Stomach (tissue), 9 donors: ENCODE measurements around the gene MRPL48. TPM values are rescaled to one million over a fixed set of nuclear protein-coding genes. Genes with fewer than 3 reads are reported as not detected.

ENCODE experiments used
- DNase-seq, 2 donors: peaks; one replicate each; pipeline versions ENCODE4 v3.0.0 to v3.0.0-alpha.2; 2013 to 2019
- H3K27ac ChIP-seq, 5 donors: fragments of 200-600 bp in 4 of 5; sonication (generic) in 4 of 5; one replicate each; pipeline ENCODE4 v1.5.1; 2013 to 2019; ENCODE audit warnings: mild to moderate bottlenecking in 1 of 5, moderate library complexity in 1 of 5
- H3K27me3 ChIP-seq, 3 donors: fragments of 200-600 bp; sonication (generic); one replicate each; pipeline ENCODE4 v1.5.1; 2017 to 2019; ENCODE audit warnings: mixed run types in 1 of 3
- H3K36me3 ChIP-seq, 4 donors: fragments of 200-600 bp; sonication (generic); 1 replicate in 3 of 4; 2 replicates in 1 of 4; pipeline ENCODE4 v1.5.1; 2016 to 2019
- H3K4me1 ChIP-seq, 4 donors: fragments of 200-600 bp; sonication (generic); one replicate each; pipeline ENCODE4 v1.5.1; 2016 to 2019
- H3K4me3 ChIP-seq, 4 donors: fragments of 200-600 bp; sonication (generic) in 3 of 4; one replicate each; pipeline ENCODE4 v1.5.1; 2016 to 2019; ENCODE audit warnings: mild to moderate bottlenecking in 1 of 4
- H3K9me3 ChIP-seq, 4 donors: fragments of 200-600 bp; sonication (generic); one replicate each; pipeline ENCODE4 v1.5.1; 2016 to 2019
- CTCF ChIP-seq, 7 experiments: fragments of 450-650 bp in 4 of 7; fragments of 200-600 bp in 3 of 7; sonication (generic) in 3 of 7; IDR thresholded peaks; one replicate each; pipeline ENCODE4 v1.5.1; 2016 to 2019; ENCODE audit warnings: antibody characterized with exemption in 7 of 7, control low read depth in 2 of 7, mild to moderate bottlenecking in 1 of 7
- EP300 ChIP-seq: sonication (generic); formaldehyde crosslinking; IDR thresholded peaks from one replicate; pipeline ENCODE4 v1.6.1; 2017; ENCODE audit warnings: antibody characterized with exemption
- POLR2A ChIP-seq, 4 donors: fragments of 450-650 bp; IDR thresholded peaks; one replicate each; pipeline ENCODE4 v1.6.1; 2016; ENCODE audit warnings: antibody characterized with exemption in 4 of 4, control low read depth in 2 of 4, mild to moderate bottlenecking in 1 of 4, moderate library complexity in 1 of 4
- POLR2AphosphoS5 ChIP-seq, 3 donors: sonication (generic); formaldehyde crosslinking; IDR thresholded peaks; one replicate each; pipeline ENCODE4 v1.6.1; 2016; ENCODE audit warnings: antibody characterized with exemption in 3 of 3
- WGBS, 5 donors: extraction: QIAGEN DNeasy Blood & Tissue Kit in 3 of 5; methylation state at CpG; one replicate each; pipeline versions ENCODE4 v1.1.5 to v1.1.7; 2013 to 2018; 5-methylcytosine and 5-hydroxymethylcytosine counted together
- intact Hi-C: fragments of 100-400 bp; cut with DNase I; formaldehyde crosslinking; loops from one replicate; pipeline ENCODE4 v1.15.1; 2023; ENCODE audit warnings: low total_unique reads
- polyA plus RNA-seq, 3 donors: library from polyadenylated mRNA; stranded (reverse); fragments of 200-250 nt; gene quantifications; one replicate each; pipeline ENCODE4 v1.2.3, GENCODE V29; 2013
- total RNA-seq, 5 donors: library from RNA; depleted of rRNA; stranded (reverse); fragments of >200 nt; gene quantifications; one replicate each; pipeline versions ENCODE4 v1.1.0 to v1.2.3, GENCODE V29; 2014 to 2016
- donor health status: healthy with polysubstance abuse.
- donor health status: Bipolar disorder and iron deficiency.
- donor health status: healthy.

The MRPL48 gene
- total and polyA plus RNA-seq, 8 donors: 1.2 to 118 (median 31.0) TPM

DNA sequence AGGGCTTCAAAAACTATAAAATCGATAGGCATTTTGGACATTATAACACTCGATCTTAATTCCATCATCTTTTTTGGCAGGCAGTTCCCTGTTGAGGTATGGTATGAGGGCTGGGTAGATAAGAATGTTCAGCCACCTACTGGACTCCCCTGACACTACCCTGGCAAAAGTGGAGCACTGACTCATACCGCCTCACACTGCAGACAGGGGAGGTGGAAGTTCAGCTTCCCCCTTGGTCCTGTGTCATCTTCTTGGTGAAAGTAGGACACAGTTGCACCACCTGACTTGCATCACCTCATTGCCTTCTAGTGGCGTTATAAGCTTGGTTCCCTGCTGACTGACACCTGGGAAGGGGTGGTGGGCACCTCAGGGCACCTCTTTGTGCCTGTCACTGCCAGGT, 119.5 kb downstream of the MRPL48 start:
- intact Hi-C loops: no loop called here
- TF ChIP-seq POLR2A (IDR thresholded peaks at IDR 0.05): no peak
- peak in 1 of 7 experiments; percentile 6 for TF ChIP-seq CTCF (IDR thresholded peaks at IDR 0.05)

DNA sequence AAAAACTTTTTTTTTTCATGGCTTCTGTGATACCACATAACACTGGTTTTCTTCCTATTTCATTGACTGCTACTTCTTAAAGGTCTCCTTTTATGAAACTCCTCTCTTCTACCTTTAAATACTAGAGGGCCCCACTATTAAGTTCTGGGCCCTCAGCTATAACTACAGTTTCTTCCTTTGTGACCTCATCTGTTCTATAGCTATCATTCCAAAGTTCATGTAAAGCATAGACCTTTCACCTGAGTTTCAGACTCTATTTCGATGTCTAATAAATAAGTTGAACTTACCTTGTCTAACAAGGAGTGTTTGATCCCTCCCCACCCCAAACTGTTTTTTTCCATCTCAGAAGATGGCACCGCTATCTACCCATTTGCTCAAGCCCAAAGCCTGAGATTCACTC, 124.4 kb downstream of the MRPL48 start:
- no peak overlapping the region for H3K27ac ChIP-seq
- WGBS, 5 donors: 95 to 98% (median 97%) methylated on average over 2 of the region's 2 CpGs
- intact Hi-C loops: no loop called here
- peaks cover 21 to 95% (median 87%) of the 10 kb centered on the region in 4 donors for H3K36me3 ChIP-seq
- H3K4me1 ChIP-seq: no peaks in the 10 kb centered on the region
- no peaks in the 10 kb centered on the region for H3K27me3 ChIP-seq
- H3K9me3 ChIP-seq: no peaks in the 10 kb centered on the region
- no peak for DNase-seq
- H3K4me3 ChIP-seq: no peak overlapping the region
- TF ChIP-seq POLR2AphosphoS5 (IDR thresholded peaks at IDR 0.05) (no peak), POLR2A (IDR thresholded peaks at IDR 0.05) (no peak), EP300 (no peak), CTCF (IDR thresholded peaks at IDR 0.05) (no peak)

More for the DNA sequence above, 119.5 kb downstream of the MRPL48 start:
- peaks cover 16 to 93% (median 76%) of the 10 kb centered on the region in 4 donors for H3K36me3 ChIP-seq
- peak in 1 of 2 donors; percentile 4 for DNase-seq
- H3K9me3 ChIP-seq: no peaks in the 10 kb centered on the region
- no peak overlapping the region for H3K4me3 ChIP-seq
- no peaks in the 10 kb centered on the region for H3K4me1 ChIP-seq
- WGBS, 5 donors: 81 to 86% (median 84%) methylated on average over 4 of the region's 4 CpGs
- H3K27ac ChIP-seq: no peak overlapping the region
- no peaks in the 10 kb centered on the region for H3K27me3 ChIP-seq

DNA sequence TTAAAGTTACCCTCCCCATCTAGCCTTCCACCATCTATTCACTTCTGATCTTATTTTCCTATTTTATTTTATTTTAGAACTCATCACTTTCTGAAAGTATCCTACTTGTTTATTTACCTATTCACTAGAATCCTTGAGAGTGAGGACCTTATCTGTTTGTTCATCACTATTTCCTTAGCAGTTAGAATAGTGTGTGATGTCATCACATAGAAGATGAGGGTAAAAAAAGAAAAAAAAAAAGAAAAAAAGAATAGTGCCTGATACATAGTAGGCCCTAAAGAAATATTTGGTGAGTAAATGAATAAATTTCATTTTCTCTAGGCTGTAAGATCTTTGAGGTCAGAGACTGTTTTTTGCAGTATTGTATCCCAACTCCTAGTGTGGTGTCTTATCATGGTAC, 125.8 kb downstream of the MRPL48 start:
- no peaks in the 10 kb centered on the region for H3K27me3 ChIP-seq
- no peak overlapping the region for H3K4me3 ChIP-seq
- no peak overlapping the region for H3K27ac ChIP-seq
- intact Hi-C loops: no loop called here
- no peak for DNase-seq
- TF ChIP-seq POLR2AphosphoS5 (IDR thresholded peaks at IDR 0.05) (no peak), POLR2A (IDR thresholded peaks at IDR 0.05) (no peak), EP300 (no peak), CTCF (IDR thresholded peaks at IDR 0.05) (no peak)
- no peaks in the 10 kb centered on the region for H3K4me1 ChIP-seq
- H3K36me3 ChIP-seq: peaks cover 28 to 99% (median 94%) of the 10 kb centered on the region in 4 donors
- no peaks in the 10 kb centered on the region for H3K9me3 ChIP-seq

GRCh38 chr11:73914284-73914683, 126.6 kb downstream of the MRPL48 start:
- no peaks in the 10 kb centered on the region for H3K9me3 ChIP-seq
- no peak for DNase-seq
- H3K4me3 ChIP-seq: no peak overlapping the region
- 51 to 63% (median 58%) methylated on average over 4 of the region's 4 CpGs for WGBS, 5 donors
- H3K27me3 ChIP-seq: no peaks in the 10 kb centered on the region
- H3K27ac ChIP-seq: no peak overlapping the region
- no peak for TF ChIP-seq POLR2A (IDR thresholded peaks at IDR 0.05)
- TF ChIP-seq CTCF (IDR thresholded peaks at IDR 0.05): no peak
- TF ChIP-seq POLR2AphosphoS5 (IDR thresholded peaks at IDR 0.05): no peak
- no peak for TF ChIP-seq EP300
- H3K36me3 ChIP-seq: peaks cover 34 to 100% (median 98%) of the 10 kb centered on the region in 4 donors
- H3K4me1 ChIP-seq: no peaks in the 10 kb centered on the region
- intact Hi-C loops: no loop called here

Other genes starting within 250 kb of the MRPL48 start
- 10 to 100 TPM in 3 of 5 donors, 1 to 10 TPM in 2; 4.9 to 25.4 (median 21.5) TPM for gene FAM168A, start 189.8 kb upstream of the MRPL48 start, total RNA-seq
- gene FAM168A, start 189.8 kb upstream of the MRPL48 start, polyA plus RNA-seq: 1 to 10 TPM; 4.3 to 5.5 (median 4.6) TPM
- 10 to 100 TPM in 3 of 5 donors, 1 to 10 TPM in 1, not detected in 1; 5.3 to 90.1 (median 11.8) TPM for gene PLEKHB1, start 141.3 kb upstream of the MRPL48 start, total RNA-seq
- gene PLEKHB1, start 141.3 kb upstream of the MRPL48 start, polyA plus RNA-seq: 10 to 100 TPM in 2 of 3 donors, 1 to 10 TPM in 1; 5.9 to 30.8 (median 19.2) TPM
- gene RAB6A, start 26.8 kb upstream of the MRPL48 start, total RNA-seq: 100 to 1,000 TPM in 2 of 5 donors, 10 to 100 TPM in 3; 43.2 to 373 (median 89.4) TPM
- 10 to 100 TPM; 34.7 to 64.5 (median 49.3) TPM for gene RAB6A, start 26.8 kb upstream of the MRPL48 start, polyA plus RNA-seq
- gene COA4, start 89.0 kb downstream of the MRPL48 start, total RNA-seq: 10 to 100 TPM in 4 of 5 donors, 1 to 10 TPM in 1; 6.1 to 80.1 (median 42.0) TPM
- 10 to 100 TPM; 71.1 to 94.0 (median 84.5) TPM for gene COA4, start 89.0 kb downstream of the MRPL48 start, polyA plus RNA-seq
- gene PAAF1, start 89.1 kb downstream of the MRPL48 start, total RNA-seq: 10 to 100 TPM in 2 of 5 donors, 1 to 10 TPM in 2, not detected in 1; 5.4 to 20.4 (median 12.1) TPM
- gene PAAF1, start 89.1 kb downstream of the MRPL48 start, polyA plus RNA-seq: 10 to 100 TPM in 2 of 3 donors, 1 to 10 TPM in 1; 10.0 to 20.3 (median 13.1) TPM
- gene DNAJB13, start 163.2 kb downstream of the MRPL48 start, total RNA-seq: not detected
- under 1 TPM in 1 of 3 donors, not detected in 2; 0.28 TPM for gene DNAJB13, start 163.2 kb downstream of the MRPL48 start, polyA plus RNA-seq
- 100 to 1,000 TPM in 1 of 5 donors, 10 to 100 TPM in 4; 15.2 to 111 (median 41.9) TPM for gene UCP2, start 195.0 kb downstream of the MRPL48 start, total RNA-seq
- 10 to 100 TPM; 21.9 to 55.3 (median 49.3) TPM for gene UCP2, start 195.0 kb downstream of the MRPL48 start, polyA plus RNA-seq
- gene UCP3, start 221.2 kb downstream of the MRPL48 start, total RNA-seq: 10 to 100 TPM in 1 of 5 donors, 1 to 10 TPM in 1, under 1 TPM in 2, not detected in 1; under 0.01 to 28.0 (median 1.3) TPM
- gene UCP3, start 221.2 kb downstream of the MRPL48 start, polyA plus RNA-seq: 1 to 10 TPM in 1 of 3 donors, under 1 TPM in 2; 0.19 to 1.4 (median 0.70) TPM